Measurements from ENCODE around the gene C2orf68. TPM values are rescaled to one million over a fixed set of nuclear protein-coding genes. Genes with fewer than 3 reads are reported as not detected.
A peak's percentile ranks its signal among the peaks of the same experiment; 100 is the strongest.
"Not testable (repeated sequence)": the region's sequence is repeated elsewhere in the genome, so short reads cannot be mapped to it uniquely, and the experiment has no call there.

C2orf68 gene, protein sequence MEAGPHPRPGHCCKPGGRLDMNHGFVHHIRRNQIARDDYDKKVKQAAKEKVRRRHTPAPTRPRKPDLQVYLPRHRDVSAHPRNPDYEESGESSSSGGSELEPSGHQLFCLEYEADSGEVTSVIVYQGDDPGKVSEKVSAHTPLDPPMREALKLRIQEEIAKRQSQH
- 18.8 and 20.1 TPM in 2 replicates for total RNA-seq (2014; rRNA removed; shearing (Covaris generic))

- peak; percentile 73 for DNase-seq (ENCODE audit: low spot score)
Measured at GRCh38 chr2:85611705-85612587, at the start of gene C2orf68. Gene C2orf68 (minus strand): TSS chr2:85612066. CDS start chr2:85611984, 82 bp downstream.

GRCh38 chr2:85661139-85661858, 49.4 kb upstream of the C2orf68 start:
- DNase-seq (ENCODE audit: low spot score): no peak

DNA sequence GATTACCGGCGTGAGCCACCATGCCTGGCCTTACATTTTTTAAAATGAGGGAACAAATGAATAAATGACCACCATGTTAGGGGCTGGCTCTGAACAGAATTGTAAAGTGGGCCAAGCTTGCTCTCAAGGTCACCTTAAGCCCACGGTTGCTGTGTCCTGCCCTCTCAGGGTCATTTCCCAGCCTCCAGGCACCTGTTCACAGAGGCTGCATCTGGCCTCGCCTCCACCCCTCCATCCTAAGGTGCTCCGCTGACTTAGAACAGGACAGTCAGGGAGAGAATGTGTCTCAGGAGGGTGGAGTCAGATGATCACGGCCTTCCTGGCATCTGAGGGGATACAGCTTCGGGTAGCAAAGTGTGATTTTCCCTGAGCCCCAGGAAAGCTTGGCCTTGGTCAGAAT, 48.9 kb upstream of the C2orf68 start:
- no peak for DNase-seq (ENCODE audit: low spot score)

- DNase-seq (ENCODE audit: low spot score): not testable (repeated sequence)
Measured at GRCh38 chr2:85660301-85660700, 48.4 kb upstream of the C2orf68 start.

GRCh38 chr2:85659324-85659981, 47.6 kb upstream of the C2orf68 start:
- DNase-seq (ENCODE audit: low spot score): no peak

DNA sequence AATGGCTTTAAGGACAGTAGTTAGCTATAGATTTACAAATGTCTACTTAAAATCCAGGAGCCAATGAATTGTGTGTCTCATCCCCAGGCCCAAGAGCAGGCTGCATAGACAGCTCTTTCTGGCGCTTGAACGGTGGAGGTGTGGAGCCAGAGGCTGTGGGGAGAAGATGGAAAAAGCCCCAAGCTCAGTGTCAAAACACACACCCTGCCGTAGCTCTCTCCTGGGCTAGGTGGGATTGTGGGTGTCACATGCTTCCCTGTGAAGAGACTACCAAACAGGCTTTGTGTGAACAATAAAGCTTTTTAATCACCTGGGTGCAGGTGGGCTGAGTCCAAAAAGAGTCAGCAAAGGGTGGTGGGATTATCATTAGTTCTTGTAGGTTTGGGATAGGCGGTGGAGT, 45.5 kb upstream of the C2orf68 start:
- DNase-seq (ENCODE audit: low spot score): not testable (repeated sequence)

GRCh38 chr2:85656468-85656867, 44.6 kb upstream of the C2orf68 start:
- no peak for DNase-seq (ENCODE audit: low spot score)

- no peak for DNase-seq (ENCODE audit: low spot score)
Measured at GRCh38 chr2:85655961-85656417, 44.1 kb upstream of the C2orf68 start.

- no peak for DNase-seq (ENCODE audit: low spot score)
Measured at GRCh38 chr2:85653996-85654395, 42.1 kb upstream of the C2orf68 start.

DNA sequence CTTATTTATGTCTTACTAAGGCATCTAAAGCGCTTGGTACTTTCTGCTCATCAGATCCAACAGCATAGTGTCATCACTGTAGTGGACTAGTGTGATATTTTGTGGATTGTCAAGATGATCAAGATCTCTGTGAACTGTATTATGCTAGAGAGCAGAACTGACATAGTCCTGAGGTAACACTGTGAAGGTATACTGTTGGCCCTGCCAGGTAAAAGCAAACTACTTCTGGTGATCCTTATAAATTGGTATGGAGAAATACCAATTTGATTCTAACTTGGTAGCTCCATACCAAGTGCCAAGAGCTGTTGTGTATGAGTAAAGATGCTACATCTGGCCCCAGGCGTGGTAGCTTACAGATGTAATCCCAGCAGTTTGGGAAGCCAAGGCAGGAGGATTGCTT, 40.2 kb upstream of the C2orf68 start:
- no peak for DNase-seq (ENCODE audit: low spot score)

GRCh38 chr2:85651097-85651496, 39.2 kb upstream of the C2orf68 start:
- DNase-seq (ENCODE audit: low spot score): no peak

DNA sequence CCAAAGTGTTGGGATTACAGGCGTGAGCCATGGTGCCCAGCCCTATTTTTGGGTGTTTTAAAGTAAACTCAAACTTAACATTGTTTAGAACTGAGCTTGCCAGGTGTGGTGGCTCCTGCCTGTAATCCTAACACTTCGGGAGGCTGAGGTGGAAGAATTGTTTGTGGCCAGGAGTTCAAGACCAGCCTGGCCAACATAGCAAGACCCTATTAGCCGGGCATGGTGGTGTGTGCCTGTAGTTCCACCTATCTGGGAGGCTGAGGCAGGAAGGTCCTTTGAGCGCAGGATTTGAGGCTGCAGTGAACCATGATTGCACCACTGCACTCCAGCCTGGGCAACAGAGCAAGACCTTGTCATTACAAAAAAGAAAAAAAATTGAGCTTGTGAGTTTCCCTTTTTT, 38.6 kb upstream of the C2orf68 start:
- DNase-seq (ENCODE audit: low spot score): no peak

GRCh38 chr2:85649201-85650190, 37.6 kb upstream of the C2orf68 start:
- no peak for DNase-seq (ENCODE audit: low spot score)

DNA sequence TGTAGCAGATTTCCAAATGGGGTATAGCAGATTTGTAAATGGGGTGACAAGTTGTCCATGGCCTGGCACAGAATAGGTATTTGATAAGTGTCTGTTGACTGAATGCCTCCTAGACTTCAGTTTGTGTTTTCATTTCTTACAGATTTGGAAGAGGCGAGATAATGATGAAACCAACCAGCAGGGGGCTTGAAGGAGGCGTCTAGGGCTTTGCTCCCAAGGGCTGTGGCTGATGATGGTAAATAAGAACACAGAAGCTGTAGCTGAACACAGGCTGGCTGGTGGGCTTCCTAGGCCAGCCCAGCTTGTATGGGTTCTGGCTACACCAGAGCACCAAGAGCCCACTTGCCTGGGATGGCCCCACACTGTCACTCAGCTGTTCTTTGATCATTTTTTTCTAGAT, 36.8 kb upstream of the C2orf68 start:
- DNase-seq (ENCODE audit: low spot score): peak; percentile 30

GRCh38 chr2:85647823-85648526, 36.1 kb upstream of the C2orf68 start:
- DNase-seq (ENCODE audit: low spot score): no peak

GRCh38 chr2:85646166-85646565, 34.3 kb upstream of the C2orf68 start:
- DNase-seq (ENCODE audit: low spot score): no peak

- DNase-seq (ENCODE audit: low spot score): no peak
Measured at GRCh38 chr2:85644909-85645308, 33.0 kb upstream of the C2orf68 start.

GRCh38 chr2:85642725-85643124, 30.9 kb upstream of the C2orf68 start:
- DNase-seq (ENCODE audit: low spot score): no peak

DNA sequence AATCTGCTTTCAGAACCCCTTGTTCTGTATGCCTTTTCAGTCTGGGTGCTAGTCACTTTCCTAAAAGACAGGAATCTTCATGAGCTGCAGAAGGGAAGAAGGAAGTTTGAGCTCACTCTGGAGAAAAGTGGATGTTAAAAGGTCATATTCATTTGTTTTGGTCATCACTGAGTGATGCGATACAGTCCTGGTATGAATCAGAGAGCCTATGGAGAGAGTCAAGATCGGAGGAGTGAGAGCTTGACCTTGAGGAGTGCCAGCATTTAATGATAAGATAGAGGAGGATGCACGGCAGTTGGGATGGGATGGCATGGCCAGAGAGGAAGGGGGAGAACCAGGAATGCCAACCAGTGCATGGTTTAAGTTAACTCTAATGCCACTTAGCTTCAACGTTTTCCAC, 23.8 kb upstream of the C2orf68 start:
- no peak for DNase-seq (ENCODE audit: low spot score)

GRCh38 chr2:85635011-85635410, 23.1 kb upstream of the C2orf68 start:
- no peak for DNase-seq (ENCODE audit: low spot score)
